Right ventricle myocardium superior (tissue), 1 donor: Measurements from ENCODE around the gene S100A13. TPM values are rescaled to one million over a fixed set of nuclear protein-coding genes. Genes with fewer than 3 reads are reported as not detected.
"Not testable (repeated sequence)": the region's sequence is repeated elsewhere in the genome, so short reads cannot be mapped to it uniquely, and the experiment has no call there.

Experiments used
- ATAC-seq: fragments of 200-7000 bp; cut with Tn5 transposase; one replicate; pipeline ENCODE4 v1.9.1; 2020; ENCODE audit warnings: mild to moderate bottlenecking; ENCODE audit not compliant: poor library complexity
- DNase-seq: peaks from one replicate; pipeline ENCODE4 v3.0.0-alpha.2; 2020
- intact Hi-C: fragments of 100-400 bp; cut with DNase I; formaldehyde crosslinking; loops from one replicate; pipeline ENCODE4 v1.11.2; 2022
- long read RNA-seq: library from polyadenylated mRNA; unstranded; transcript quantifications from one replicate; pipeline ENCODE4 v2.0.0, GENCODE V29; 2021
- total RNA-seq: library from RNA; stranded (reverse); fragmentation: NEBNext Ultra II Directional; extraction: Animal tissue kit (Norgen Biotek cat#: 25700); gene quantifications from one replicate; pipeline ENCODE4 v1.2.1, GENCODE V29; 2021
- donor health status: DM: no; HTN: yes; CAD: no; lungs with severe emphysema.

S100A13 gene
- 153 TPM for total RNA-seq
- long read RNA-seq, partial matches to known transcripts: 42 of 48 reads
- long read RNA-seq, other reads (novel, unspliced or antisense): 0 of 48 reads

- intact Hi-C loops: no loop called here
- peak; percentile 70 for ATAC-seq
- peak; percentile 85 for DNase-seq
These were observed at the start of gene S100A13 for GRCh38 chr1:153626904-153627714. Gene S100A13 (minus strand): TSS chr1:153627505. CDS start chr1:153626472, 1,033 bp downstream.

GRCh38 chr1:153673511-153673910, 46.2 kb upstream of the S100A13 start:
- ATAC-seq (no peak), DNase-seq (no peak)
- intact Hi-C loops: no loop called here

GRCh38 chr1:153671628-153672353, 44.5 kb upstream of the S100A13 start:
- intact Hi-C loops: not testable (repeated sequence)
- peak; percentile 57 for DNase-seq
- ATAC-seq: peak; percentile 32

GRCh38 chr1:153670859-153671627, 43.7 kb upstream of the S100A13 start, which contains the start of gene ILF2:
Gene ILF2 (minus strand): TSS chr1:153670993. CDS start chr1:153670922, 71 bp downstream.
- intact Hi-C loops: no loop called here
- ATAC-seq (peak; percentile 96), DNase-seq (peak; percentile 98)

DNA sequence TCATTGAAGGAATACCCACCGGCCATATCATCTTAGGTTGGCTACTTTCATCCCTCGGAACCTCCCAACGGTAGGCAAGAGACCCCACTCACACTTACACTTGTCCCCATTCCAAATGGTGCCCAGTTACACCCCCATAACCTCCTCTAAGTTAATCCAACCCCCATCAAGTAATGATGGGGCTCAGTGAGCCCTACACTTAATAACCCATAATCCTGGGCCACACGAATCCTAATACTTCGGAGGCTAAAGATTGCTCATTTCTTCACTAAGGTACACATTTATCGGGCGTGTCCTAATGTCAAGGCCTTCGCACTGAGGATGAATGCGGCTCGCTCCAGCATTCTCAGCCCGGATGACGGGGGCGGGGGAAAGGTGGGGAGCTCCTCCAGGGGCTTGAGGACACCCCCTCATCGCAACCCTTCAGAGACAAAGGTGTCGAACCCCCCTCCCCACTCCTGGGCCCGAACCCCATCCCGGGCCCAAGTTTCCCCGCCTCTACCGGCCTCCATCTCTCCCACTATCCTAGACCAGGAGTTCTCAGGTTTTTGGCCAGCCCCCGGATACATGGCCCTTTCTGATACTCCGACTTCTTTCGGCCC, 43.1 kb upstream of the S100A13 start:
- no peak for DNase-seq

DNA sequence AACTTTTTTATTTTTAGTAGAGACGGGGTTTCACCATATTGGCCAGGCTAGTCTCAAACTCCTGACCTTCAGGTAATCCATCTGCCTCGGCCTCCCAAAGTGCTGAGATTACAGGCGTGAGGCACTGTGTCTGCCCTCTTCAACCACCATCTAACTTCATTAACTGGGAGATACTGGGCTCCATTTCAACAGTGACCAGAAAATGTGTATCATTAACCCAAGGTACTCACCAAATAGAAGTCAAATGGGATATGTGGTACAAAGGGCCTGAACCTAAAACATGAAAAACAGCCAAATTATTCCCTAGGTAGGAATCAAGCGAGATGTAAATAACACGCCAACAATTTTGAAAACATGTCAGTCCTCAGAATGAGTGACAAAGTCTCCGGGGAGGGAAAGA, 42.3 kb upstream of the S100A13 start:
- ATAC-seq (no peak), DNase-seq (peak; percentile 6)
- intact Hi-C loops: loop anchor here (10.0 kb wide), 1 partner anchor 95 kb away; no protein-coding TSS in a partner anchor

More for the DNA sequence above, 43.1 kb upstream of the S100A13 start:
- ATAC-seq: peak; percentile 19
- intact Hi-C loops: no loop called here

GRCh38 chr1:153668672-153669071, 41.4 kb upstream of the S100A13 start:
- DNase-seq: peak; percentile 26
- intact Hi-C loops: loop anchor here (10.0 kb wide), 1 partner anchor 94 kb away; no protein-coding TSS in a partner anchor
- ATAC-seq: not testable (repeated sequence)

DNA sequence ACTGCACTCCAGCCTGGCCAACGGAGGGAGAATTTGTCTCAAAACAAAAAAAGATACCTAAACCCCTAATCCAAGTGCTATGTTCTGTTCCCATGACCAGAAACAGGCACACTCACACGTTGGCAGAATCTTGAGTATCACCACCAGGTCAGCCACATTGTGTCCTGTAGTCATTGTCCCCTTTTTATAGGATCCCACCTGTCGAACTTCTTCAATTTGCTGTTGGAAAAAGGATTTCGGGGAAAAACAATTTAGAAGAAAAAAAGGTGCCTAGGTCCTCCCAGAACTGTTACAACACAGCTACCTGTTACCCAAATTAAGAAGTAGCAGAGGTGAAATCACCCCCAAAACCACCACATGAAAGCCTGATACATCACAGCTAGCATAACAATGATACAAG, 40.1 kb upstream of the S100A13 start:
- DNase-seq (no peak), ATAC-seq (no peak)
- intact Hi-C loops: loop anchor here (10.0 kb wide), 1 partner anchor 93 kb away; no protein-coding TSS in a partner anchor

DNA sequence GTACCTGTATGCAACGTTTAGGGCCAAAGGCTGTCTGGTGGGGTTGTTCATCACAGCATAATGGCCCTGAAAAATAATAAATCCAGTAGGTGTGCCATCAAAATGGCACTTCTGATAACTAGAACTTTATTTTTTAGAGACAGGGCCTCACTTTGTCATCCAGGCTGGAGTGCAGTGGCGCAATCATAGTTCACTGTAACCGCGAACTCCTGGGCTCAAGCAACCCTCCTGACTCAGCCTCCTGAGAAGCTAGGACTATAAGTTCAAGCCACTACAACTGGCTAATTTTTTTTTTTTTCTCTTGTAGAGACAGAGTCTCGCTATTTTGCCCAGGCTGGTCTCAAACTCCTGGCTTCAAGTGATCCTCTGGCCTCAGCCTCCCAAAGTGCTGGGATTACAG, 35.9 kb upstream of the S100A13 start:
- ATAC-seq (no peak), DNase-seq (no peak)
- intact Hi-C loops: loop anchor here (10.0 kb wide), 1 partner anchor 88 kb away; no protein-coding TSS in a partner anchor

DNA sequence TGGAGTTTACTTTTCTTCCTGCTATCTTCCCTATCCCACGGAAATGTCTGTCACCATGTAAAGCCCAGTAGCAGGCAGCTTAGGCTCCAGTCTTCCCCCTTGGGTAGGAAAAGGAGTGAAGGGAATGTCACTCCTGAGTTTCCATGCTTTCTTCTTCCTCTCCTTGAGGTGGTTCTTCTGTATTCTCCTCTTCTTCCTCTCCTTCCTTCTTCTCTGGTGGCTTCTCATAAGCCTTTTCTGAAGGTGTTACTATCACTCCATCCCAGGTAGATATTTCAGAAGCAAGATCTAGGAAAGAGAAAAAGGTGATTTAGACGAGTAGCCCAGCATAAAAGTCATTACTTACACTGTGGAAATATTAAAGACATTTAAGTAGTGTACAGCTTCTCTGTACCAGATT, 35.0 kb upstream of the S100A13 start:
- no peak for DNase-seq
- no peak for ATAC-seq
- intact Hi-C loops: loop anchor here (10.0 kb wide), 1 partner anchor 87 kb away; no protein-coding TSS in a partner anchor

DNA sequence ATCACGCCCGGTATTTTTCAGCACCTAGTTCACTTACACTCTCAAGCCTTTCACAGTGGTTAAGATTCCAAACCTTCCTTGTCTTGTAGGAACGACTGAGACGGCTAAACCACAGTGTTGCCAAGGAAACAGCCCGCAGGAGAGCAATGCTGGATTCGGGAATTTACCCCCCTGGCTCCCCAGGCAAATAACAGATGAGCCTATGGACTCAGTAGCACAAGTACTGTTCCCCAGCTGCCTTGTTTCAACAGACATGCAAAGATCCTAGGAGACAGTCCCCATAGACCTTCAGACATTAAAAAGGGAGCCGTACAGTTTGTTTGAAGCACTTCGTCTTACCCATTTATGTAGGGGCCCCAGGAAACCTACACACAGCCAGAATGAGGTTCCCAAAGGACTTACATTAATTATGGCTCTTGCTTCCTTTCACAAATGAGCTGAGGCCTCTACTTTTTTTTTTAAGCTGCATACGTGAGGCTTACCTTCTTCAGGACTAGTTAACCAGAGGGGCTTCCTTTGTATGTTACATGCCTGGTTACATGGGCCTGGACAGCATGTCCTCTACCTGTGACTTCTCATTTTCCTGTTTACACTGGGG, 33.9 kb upstream of the S100A13 start:
- DNase-seq: no peak
- intact Hi-C loops: loop anchor here (10.0 kb wide), 1 partner anchor 86 kb away; no protein-coding TSS in a partner anchor
- ATAC-seq: no peak

DNA sequence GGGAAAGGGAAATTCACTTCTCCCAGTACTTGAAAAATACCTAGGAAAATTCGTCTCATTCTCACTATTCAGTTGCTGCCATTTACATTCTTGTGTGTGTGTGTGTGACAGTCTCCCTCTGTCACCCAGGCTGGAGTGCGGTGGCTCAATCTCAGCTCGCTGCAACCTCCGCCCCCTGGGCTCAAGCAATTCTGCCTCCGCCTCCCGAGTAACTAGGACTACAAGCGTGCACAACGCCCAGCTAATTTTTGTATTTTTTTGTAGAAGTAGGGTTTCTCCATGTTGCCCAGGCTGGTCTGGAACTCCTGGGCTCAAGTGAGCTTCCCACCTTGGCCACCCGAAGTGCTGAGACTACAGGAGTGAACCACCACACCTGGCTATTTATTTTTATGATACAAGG, 32.4 kb upstream of the S100A13 start:
- intact Hi-C loops: loop anchor here (10.0 kb wide), 1 partner anchor 85 kb away; no protein-coding TSS in a partner anchor
- DNase-seq: no peak
- ATAC-seq: no peak

GRCh38 chr1:153659175-153659534, 31.9 kb upstream of the S100A13 start:
- ATAC-seq (no peak), DNase-seq (no peak)
- intact Hi-C loops: no loop called here

GRCh38 chr1:153658400-153659174, 31.3 kb upstream of the S100A13 start, which contains the start of gene SNAPIN:
Gene SNAPIN (plus strand): TSS chr1:153658703. CDS start chr1:153658744, 41 bp downstream.
- intact Hi-C loops: no loop called here
- ATAC-seq (peak; percentile 98), DNase-seq (peak; percentile 95)

- intact Hi-C loops: no loop called here
- DNase-seq (no peak), ATAC-seq (no peak)
These were observed 28.0 kb upstream of the S100A13 start for GRCh38 chr1:153655333-153655732.

DNA sequence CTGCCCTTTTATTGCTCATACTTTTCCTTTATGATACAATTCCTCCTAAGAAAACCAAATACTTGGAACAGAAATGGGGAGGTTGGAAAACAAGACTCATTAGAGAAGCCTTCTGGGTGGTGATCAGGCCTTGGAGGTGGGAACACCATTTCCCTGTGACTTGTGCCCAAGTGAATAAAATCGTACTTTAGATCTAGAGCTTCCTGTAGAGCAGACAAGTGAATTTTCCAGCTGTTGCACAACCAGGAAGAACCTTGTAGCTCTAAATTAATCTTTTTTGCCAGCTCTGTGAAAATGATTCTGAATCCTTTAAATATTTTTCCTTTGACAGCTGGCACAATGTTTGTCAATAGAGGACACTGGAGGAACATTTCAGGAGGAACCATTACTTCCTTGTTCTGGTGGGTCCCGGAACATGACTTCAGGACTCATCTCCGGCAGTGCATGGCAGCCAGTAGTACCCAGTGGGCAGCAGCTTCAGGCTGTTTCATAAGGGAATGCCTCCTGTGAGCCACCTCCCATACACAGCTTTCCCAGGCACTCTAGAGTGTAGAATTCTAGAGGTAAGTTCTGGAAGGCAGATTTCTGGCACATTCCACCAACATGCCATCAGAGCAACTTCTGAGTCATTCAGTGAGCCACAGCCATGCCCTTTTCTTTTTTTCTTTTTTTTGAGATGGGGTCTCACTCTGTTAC, 25.6 kb upstream of the S100A13 start:
- ATAC-seq: no peak
- intact Hi-C loops: no loop called here
- DNase-seq: no peak
